ENCODE data around the gene ZNF502.
"Not testable (repeated sequence)": the region's sequence is repeated elsewhere in the genome, so short reads cannot be mapped to it uniquely, and the experiment has no call there.

The ZNF502 gene

GRCh38 chr3:44712455-44713075 lies at the start of gene ZNF502:
Gene ZNF502, plus strand, starts transcription at chr3:44712660. Its CDS starts 7,602 bp downstream, at chr3:44720262.
- DNase-seq (ENCODE audit: low read depth) = peak; percentile 93
- H3K4me3 ChIP-seq (ENCODE audit: low read depth, low read length) = peak within 1 kb of the TSS; percentile 87
- peak; percentile 57 for TF ChIP-seq CTCF (conservative IDR thresholded peaks at IDR 0.05; ENCODE audit: low read depth, low read length)

DNA sequence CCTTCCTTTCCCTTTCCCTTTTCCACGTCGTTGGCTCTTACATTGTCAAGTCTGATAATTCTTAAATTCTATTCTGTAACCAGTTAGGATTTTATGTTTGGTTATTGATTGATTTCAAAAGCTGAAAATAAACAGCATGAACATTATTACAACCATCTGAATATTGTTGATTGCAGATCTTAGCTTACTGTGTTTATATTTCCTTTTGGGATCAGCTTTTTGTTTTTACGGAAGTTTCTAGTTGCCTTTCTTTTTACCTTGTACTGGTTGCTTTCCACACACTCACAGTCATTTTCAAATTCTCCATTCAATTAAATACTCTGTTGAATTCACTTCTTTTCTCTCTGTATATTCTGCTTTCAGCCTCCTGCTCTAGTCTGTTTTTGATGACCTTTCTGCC lies 47.3 kb upstream of the ZNF502 start:
- no peak for DNase-seq (ENCODE audit: low read depth)
- no peak overlapping the region for H3K4me3 ChIP-seq (ENCODE audit: low read depth, low read length)
- TF ChIP-seq CTCF (conservative IDR thresholded peaks at IDR 0.05; ENCODE audit: low read depth, low read length) = no peak

GRCh38 chr3:44666346-44666745 lies 46.1 kb upstream of the ZNF502 start:
- no peak overlapping the region for H3K4me3 ChIP-seq (ENCODE audit: low read depth, low read length)
- DNase-seq (ENCODE audit: low read depth) = no peak
- no peak for TF ChIP-seq CTCF (conservative IDR thresholded peaks at IDR 0.05; ENCODE audit: low read depth, low read length)

DNA sequence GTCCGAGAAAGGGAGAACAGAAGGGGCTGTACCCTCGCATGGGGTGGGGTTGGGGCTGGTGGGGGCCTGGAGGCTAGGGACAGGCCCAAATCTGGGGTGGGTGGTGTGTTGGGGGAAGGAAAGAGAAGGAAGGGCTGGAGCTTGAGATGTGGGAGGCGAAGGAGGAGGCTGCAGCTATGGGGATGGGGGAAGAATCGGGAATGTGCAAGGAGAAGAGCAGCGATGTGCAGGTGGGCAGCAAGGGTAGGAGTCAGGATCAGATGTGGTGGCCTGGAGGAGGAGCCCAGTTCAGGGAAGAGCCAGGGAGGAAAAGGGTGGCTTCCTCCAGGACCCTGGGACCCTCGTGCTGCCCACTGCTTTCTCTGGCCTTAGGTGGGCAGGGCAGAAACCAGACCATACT lies 42.7 kb upstream of the ZNF502 start:
- TF ChIP-seq CTCF (conservative IDR thresholded peaks at IDR 0.05; ENCODE audit: low read depth, low read length) = no peak
- no peak for DNase-seq (ENCODE audit: low read depth)
- no peak overlapping the region for H3K4me3 ChIP-seq (ENCODE audit: low read depth, low read length)

- not testable (repeated sequence) for DNase-seq (ENCODE audit: low read depth); H3K4me3 ChIP-seq (ENCODE audit: low read depth, low read length)
These were observed 39.0 kb upstream of the ZNF502 start for GRCh38 chr3:44673466-44673865.

DNA sequence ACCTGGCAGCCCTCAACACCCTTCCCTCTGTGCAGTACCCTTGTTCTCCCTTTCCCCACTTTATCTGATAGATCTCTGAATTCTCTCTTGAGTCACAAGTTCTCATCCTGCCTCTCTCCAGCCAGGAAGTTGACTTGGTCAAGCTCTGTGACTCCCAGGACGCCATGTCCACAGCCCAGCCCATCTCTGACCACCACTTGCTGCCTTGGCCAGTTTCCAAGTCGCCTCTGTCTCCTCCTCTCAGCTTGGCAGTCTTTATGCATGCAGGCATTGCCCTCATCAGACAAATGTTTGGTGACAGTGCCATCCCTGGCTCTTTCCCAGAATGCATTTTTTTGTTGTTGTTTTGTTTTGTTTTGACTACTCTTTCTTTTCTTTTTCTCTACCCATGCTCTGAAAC lies 38.2 kb upstream of the ZNF502 start:
- TF ChIP-seq CTCF (conservative IDR thresholded peaks at IDR 0.05; ENCODE audit: low read depth, low read length) = no peak
- H3K4me3 ChIP-seq (ENCODE audit: low read depth, low read length) = no peak overlapping the region
- DNase-seq (ENCODE audit: low read depth) = no peak

GRCh38 chr3:44678480-44679116 lies 33.9 kb upstream of the ZNF502 start:
- no peak overlapping the region for H3K4me3 ChIP-seq (ENCODE audit: low read depth, low read length)
- DNase-seq (ENCODE audit: low read depth) = no peak
- no peak for TF ChIP-seq CTCF (conservative IDR thresholded peaks at IDR 0.05; ENCODE audit: low read depth, low read length)
